Astrocyte (in vitro differentiated cells and primary cell): ENCODE results near the gene KATNB1. TPM values are rescaled to one million over a fixed set of nuclear protein-coding genes. Genes with fewer than 3 reads are reported as not detected.
"Not testable (repeated sequence)": the region's sequence is repeated elsewhere in the genome, so short reads cannot be mapped to it uniquely, and the experiment has no call there.

ENCODE experiments used
- DNase-seq: peaks from one replicate; pipeline ENCODE4 v3.0.0-alpha.2; 2010; ENCODE audit warnings: low read depth
- FAIRE-seq: peaks from 2 replicates; lab custom pipeline; 2011; peaks lifted over from hg19 to GRCh38; lab: Jason Lieb, UNC
- H2AFZ ChIP-seq: 2 replicates; pipeline ENCODE4 v1.6.0; 2012; ENCODE audit warnings: low read depth, low read length, inconsistent platforms
- H3K27ac ChIP-seq: 2 replicates; pipeline ENCODE4 v1.5.1; 2011; ENCODE audit warnings: low read depth, low read length, inconsistent platforms
- H3K27me3 ChIP-seq: 2 replicates; pipeline ENCODE4 v1.6.0; 2011; ENCODE audit warnings: low read length, inconsistent platforms; ENCODE audit not compliant: insufficient read depth
- H3K36me3 ChIP-seq: 2 replicates; pipeline ENCODE4 v1.5.1; 2011; ENCODE audit warnings: low read length, inconsistent platforms; ENCODE audit not compliant: insufficient read depth
- H3K4me1 ChIP-seq: 2 replicates; pipeline ENCODE4 v1.5.1; 2011; ENCODE audit warnings: low read length, inconsistent platforms; ENCODE audit not compliant: insufficient read depth
- H3K4me2 ChIP-seq: 2 replicates; pipeline ENCODE4 v1.6.0; 2012; ENCODE audit warnings: low read length, inconsistent platforms
- H3K4me3 ChIP-seq: 2 replicates; pipeline ENCODE4 v1.5.1; 2011; ENCODE audit warnings: low read depth, mild to moderate bottlenecking, low read length, inconsistent platforms; ENCODE audit not compliant: insufficient read depth
- H3K79me2 ChIP-seq: 2 replicates; pipeline ENCODE4 v1.6.0; 2012; ENCODE audit warnings: mild to moderate bottlenecking, low read length, inconsistent platforms; ENCODE audit not compliant: insufficient read depth
- H3K9ac ChIP-seq: 2 replicates; pipeline ENCODE4 v1.6.0; 2012; ENCODE audit warnings: mild to moderate bottlenecking, low read length, inconsistent platforms
- H3K9me3 ChIP-seq: 2 replicates; pipeline ENCODE4 v1.5.1; 2012; ENCODE audit warnings: low read depth, mild to moderate bottlenecking, low read length, inconsistent platforms; ENCODE audit not compliant: insufficient read depth
- H4K20me1 ChIP-seq: 2 replicates; pipeline ENCODE4 v1.6.0; 2012; ENCODE audit warnings: low read length, inconsistent platforms; ENCODE audit not compliant: insufficient read depth
- H3K27ac Mint-ChIP-seq: one replicate; pipeline ENCODE4 v1.8.0; 2021; ENCODE audit warnings: mild to moderate bottlenecking, mixed read lengths; ENCODE audit not compliant: unreplicated experiment
- H3K27me3 Mint-ChIP-seq: one replicate; pipeline ENCODE4 v1.8.0; 2021; ENCODE audit warnings: low read depth, mixed read lengths; ENCODE audit not compliant: unreplicated experiment
- H3K36me3 Mint-ChIP-seq: one replicate; pipeline ENCODE4 v1.8.0; 2021; ENCODE audit warnings: low read depth, mixed read lengths; ENCODE audit not compliant: unreplicated experiment
- H3K4me1 Mint-ChIP-seq: one replicate; pipeline ENCODE4 v1.8.0; 2021; ENCODE audit warnings: low read depth, mixed read lengths; ENCODE audit not compliant: unreplicated experiment
- H3K4me3 Mint-ChIP-seq: one replicate; pipeline ENCODE4 v1.8.0; 2021; ENCODE audit warnings: mild to moderate bottlenecking, moderate library complexity, mixed read lengths; ENCODE audit not compliant: unreplicated experiment
- H3K9me3 Mint-ChIP-seq: one replicate; pipeline ENCODE4 v1.8.0; 2021; ENCODE audit warnings: mild to moderate bottlenecking, mixed read lengths; ENCODE audit not compliant: unreplicated experiment
- CTCF ChIP-seq: IDR thresholded peaks from 2 replicates; pipeline ENCODE4 v1.5.1; 2011; ENCODE audit warnings: low read depth, mild to moderate bottlenecking, inconsistent platforms, low read length, moderate library complexity; ENCODE audit not compliant: insufficient read depth
- EZH2 ChIP-seq: IDR thresholded peaks from 2 replicates; pipeline ENCODE4 v1.6.1; 2012; ENCODE audit warnings: mild to moderate bottlenecking, low read length, inconsistent platforms; ENCODE audit not compliant: insufficient read depth
- total RNA-seq: library from RNA; stranded (reverse); gene quantifications from 2 replicates; pipeline ENCODE4 v1.2.1, GENCODE V29; 2021

KATNB1 gene
- total RNA-seq, 1 donor from 2014 or later, result 28.6 TPM

DNA sequence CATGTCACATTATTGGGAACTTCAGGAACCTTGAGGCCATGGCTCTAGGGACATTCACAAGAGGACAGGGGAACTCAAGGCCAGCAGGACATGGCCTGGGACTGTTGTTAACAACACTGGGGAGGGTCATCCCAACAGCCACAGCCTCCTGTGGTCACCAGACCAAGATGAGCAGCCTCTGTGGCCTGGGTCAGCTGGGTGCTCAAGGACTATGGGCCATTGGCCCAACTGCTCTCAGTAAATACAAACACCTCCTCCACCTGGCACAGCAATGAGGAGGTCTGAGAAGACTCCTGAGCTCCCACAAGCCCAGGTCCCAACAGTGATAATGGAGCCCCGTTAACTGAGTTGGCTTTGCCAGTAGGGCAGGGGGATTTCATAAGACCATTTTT is 45.8 kb downstream of the KATNB1 start:
- Mint-ChIP-seq H3K36me3 (peaks cover 26% of the 10 kb centered on the region), H3K27me3 (no peaks in the 10 kb centered on the region), H3K4me3 (no peak overlapping the region), H3K4me1 (peaks cover 12% of the 10 kb centered on the region), H3K9me3 (no peaks in the 10 kb centered on the region), H3K27ac (peak overlapping the region; percentile 41)
- H3K27ac ChIP-seq, result peak overlapping the region; percentile 81
- DNase-seq, result no peak
- H2AFZ ChIP-seq, result no peak overlapping the region
- peak overlapping the region; percentile 41 for H3K9ac ChIP-seq
- peak overlapping the region; percentile 56 for H3K4me2 ChIP-seq
- H3K79me2 ChIP-seq, result peaks cover 17% of the 10 kb centered on the region
- FAIRE-seq, result no peak
- H3K27me3 ChIP-seq, result no peaks in the 10 kb centered on the region
- no peaks in the 10 kb centered on the region for H3K9me3 ChIP-seq
- no peak for TF ChIP-seq EZH2
- no peak for TF ChIP-seq CTCF
- H3K36me3 ChIP-seq, result peaks cover 7% of the 10 kb centered on the region
- no peak overlapping the region for H3K4me3 ChIP-seq
- peaks cover 58% of the 10 kb centered on the region for H4K20me1 ChIP-seq
- peaks cover 17% of the 10 kb centered on the region for H3K4me1 ChIP-seq

GRCh38 chr16:57781741-57782606 is 46.4 kb downstream of the KATNB1 start:
- H3K27ac Mint-ChIP-seq, result peak overlapping the region; percentile 73
- peaks cover 23% of the 10 kb centered on the region for H3K36me3 Mint-ChIP-seq
- Histone ChIP-seq H3K27me3 (no peaks in the 10 kb centered on the region), H3K36me3 (peaks cover 5% of the 10 kb centered on the region), H3K4me1 (peaks cover 17% of the 10 kb centered on the region), H2AFZ (no peak overlapping the region), H4K20me1 (peaks cover 59% of the 10 kb centered on the region), H3K4me2 (peak overlapping the region; percentile 56), H3K9ac (peak overlapping the region; percentile 41), H3K27ac (peak overlapping the region; percentile 81), H3K4me3 (no peak overlapping the region), H3K9me3 (no peaks in the 10 kb centered on the region), H3K79me2 (peaks cover 21% of the 10 kb centered on the region)
- peak; percentile 50 for DNase-seq
- no peak overlapping the region for H3K4me3 Mint-ChIP-seq
- no peaks in the 10 kb centered on the region for H3K27me3 Mint-ChIP-seq
- H3K9me3 Mint-ChIP-seq, result no peaks in the 10 kb centered on the region
- peaks cover 8% of the 10 kb centered on the region for H3K4me1 Mint-ChIP-seq
- TF ChIP-seq EZH2 (no peak), CTCF (peak; percentile 20)
- peak; percentile 29 for FAIRE-seq

DNA sequence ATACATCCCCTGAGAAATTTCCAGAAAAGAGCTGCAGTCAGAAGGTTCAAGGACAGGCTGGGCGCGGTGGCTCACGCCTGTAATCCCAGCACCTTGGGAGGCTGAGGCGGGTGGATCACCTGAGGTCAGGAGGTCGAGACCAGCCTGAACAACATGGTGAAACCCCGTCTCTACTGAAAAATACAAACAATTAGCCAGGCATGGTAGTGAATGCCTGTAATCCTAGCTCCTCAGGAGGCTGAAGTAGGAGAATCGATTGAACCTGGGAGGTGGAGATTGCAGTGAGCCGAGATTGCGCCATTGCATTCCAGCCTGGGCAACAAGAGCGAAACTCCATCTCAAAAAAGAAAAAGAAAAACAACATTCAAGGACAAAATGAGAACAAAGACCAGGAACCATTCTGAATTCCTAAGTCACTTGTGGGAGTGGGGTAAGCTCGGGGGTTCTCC is 47.1 kb downstream of the KATNB1 start:
- peaks cover 64% of the 10 kb centered on the region for H4K20me1 ChIP-seq
- H3K9me3 ChIP-seq, H3K36me3 ChIP-seq, H3K27me3 ChIP-seq, H3K4me3 ChIP-seq, DNase-seq, H3K27me3 Mint-ChIP-seq, FAIRE-seq, H2AFZ ChIP-seq, H3K4me1 Mint-ChIP-seq, H3K4me3 Mint-ChIP-seq, H3K9me3 Mint-ChIP-seq: not testable (repeated sequence)
- Mint-ChIP-seq H3K27ac (peak overlapping the region; percentile 73), H3K36me3 (peaks cover 23% of the 10 kb centered on the region)
- peaks cover 17% of the 10 kb centered on the region for H3K4me1 ChIP-seq
- peak overlapping the region; percentile 81 for H3K27ac ChIP-seq
- H3K4me2 ChIP-seq, result peak overlapping the region; percentile 56
- peak overlapping the region; percentile 41 for H3K9ac ChIP-seq
- H3K79me2 ChIP-seq, result peaks cover 22% of the 10 kb centered on the region
